NB4 (cell line): ENCODE results near the gene LRRTM4.

Experiments
- POLR2A ChIP-seq: IDR thresholded peaks from 2 replicates; pipeline ENCODE4 v1.6.1; 2011; ENCODE audit warnings: mild to moderate bottlenecking; ENCODE audit not compliant: insufficient read length; ENCODE audit errors: extremely low read depth
- TF ChIP-seq, protein P1 (sequence below): IDR thresholded peaks from one replicate; pipeline ENCODE4 v1.5.1; 2012; ENCODE audit warnings: low read depth, low read length

DNA sequence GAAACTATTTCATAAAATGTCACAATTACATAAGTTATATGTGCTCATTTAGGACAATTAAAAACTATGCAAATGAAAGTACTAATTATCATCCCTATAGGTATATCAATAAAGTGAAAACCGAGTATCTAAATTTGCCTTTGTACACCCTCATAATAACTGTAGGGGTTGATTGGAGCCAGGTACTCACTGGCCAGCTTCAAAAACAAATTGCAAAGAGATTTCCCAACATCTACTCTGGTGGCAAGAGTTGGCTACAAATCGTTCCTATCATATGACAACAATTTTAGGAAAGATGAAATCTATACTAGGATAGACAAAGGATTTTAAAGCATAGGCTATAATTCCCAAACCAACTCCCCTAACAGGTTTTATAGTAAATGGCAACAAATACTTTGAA, 556.4 kb downstream of the LRRTM4 start:
- TF ChIP-seq, protein P1, sequence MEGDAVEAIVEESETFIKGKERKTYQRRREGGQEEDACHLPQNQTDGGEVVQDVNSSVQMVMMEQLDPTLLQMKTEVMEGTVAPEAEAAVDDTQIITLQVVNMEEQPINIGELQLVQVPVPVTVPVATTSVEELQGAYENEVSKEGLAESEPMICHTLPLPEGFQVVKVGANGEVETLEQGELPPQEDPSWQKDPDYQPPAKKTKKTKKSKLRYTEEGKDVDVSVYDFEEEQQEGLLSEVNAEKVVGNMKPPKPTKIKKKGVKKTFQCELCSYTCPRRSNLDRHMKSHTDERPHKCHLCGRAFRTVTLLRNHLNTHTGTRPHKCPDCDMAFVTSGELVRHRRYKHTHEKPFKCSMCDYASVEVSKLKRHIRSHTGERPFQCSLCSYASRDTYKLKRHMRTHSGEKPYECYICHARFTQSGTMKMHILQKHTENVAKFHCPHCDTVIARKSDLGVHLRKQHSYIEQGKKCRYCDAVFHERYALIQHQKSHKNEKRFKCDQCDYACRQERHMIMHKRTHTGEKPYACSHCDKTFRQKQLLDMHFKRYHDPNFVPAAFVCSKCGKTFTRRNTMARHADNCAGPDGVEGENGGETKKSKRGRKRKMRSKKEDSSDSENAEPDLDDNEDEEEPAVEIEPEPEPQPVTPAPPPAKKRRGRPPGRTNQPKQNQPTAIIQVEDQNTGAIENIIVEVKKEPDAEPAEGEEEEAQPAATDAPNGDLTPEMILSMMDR = no peak
- TF ChIP-seq POLR2A = no peak
